Endothelial cell (in vitro differentiated cells): ENCODE measurements around the gene AMDHD2. TPM values are rescaled to one million over a fixed set of nuclear protein-coding genes. Genes with fewer than 3 reads are reported as not detected.
A peak's percentile ranks its signal among the peaks of the same experiment; 100 is the strongest.

Experiments used
- DNase-seq: peaks from one replicate; pipeline ENCODE4 v3.0.0; 2021; ENCODE audit warnings: low spot score
- H3K27ac Mint-ChIP-seq: one replicate; pipeline ENCODE4 v1.8.0; 2021; ENCODE audit warnings: mixed read lengths, inconsistent platforms; ENCODE audit not compliant: unreplicated experiment
- H3K27me3 Mint-ChIP-seq: one replicate; pipeline ENCODE4 v1.8.0; 2021; ENCODE audit warnings: mild to moderate bottlenecking, moderate library complexity, mixed read lengths, inconsistent platforms; ENCODE audit not compliant: unreplicated experiment
- H3K36me3 Mint-ChIP-seq: one replicate; pipeline ENCODE4 v1.8.0; 2021; ENCODE audit warnings: mild to moderate bottlenecking, low read depth, mixed read lengths, inconsistent platforms; ENCODE audit not compliant: unreplicated experiment
- H3K4me1 Mint-ChIP-seq: one replicate; pipeline ENCODE4 v1.8.0; 2021; ENCODE audit warnings: mild to moderate bottlenecking, mixed read lengths, inconsistent platforms; ENCODE audit not compliant: unreplicated experiment
- H3K4me3 Mint-ChIP-seq: one replicate; pipeline ENCODE4 v1.8.0; 2021; ENCODE audit warnings: mild to moderate bottlenecking, mixed read lengths, inconsistent platforms; ENCODE audit not compliant: unreplicated experiment
- H3K9me3 Mint-ChIP-seq: one replicate; pipeline ENCODE4 v1.8.0; 2021; ENCODE audit warnings: mixed read lengths, inconsistent platforms; ENCODE audit not compliant: unreplicated experiment
- CTCF ChIP-seq: fragments of 200-600 bp; sonication (generic); IDR thresholded peaks from one replicate; pipeline ENCODE4 v1.5.0; 2021; ENCODE audit warnings: antibody characterized with exemption; ENCODE audit not compliant: unreplicated experiment
- total RNA-seq: library from RNA; stranded (reverse); fragmentation: NEBNext Ultra II Directional; extraction: Animal tissue kit (Norgen Biotek cat#: 25700); gene quantifications from one replicate; pipeline ENCODE4 v1.2.1, GENCODE V29; 2021; ENCODE audit not compliant: unreplicated experiment

Gene AMDHD2
- total RNA-seq, 1 donor from 2014 or later = 53.3 TPM

DNA sequence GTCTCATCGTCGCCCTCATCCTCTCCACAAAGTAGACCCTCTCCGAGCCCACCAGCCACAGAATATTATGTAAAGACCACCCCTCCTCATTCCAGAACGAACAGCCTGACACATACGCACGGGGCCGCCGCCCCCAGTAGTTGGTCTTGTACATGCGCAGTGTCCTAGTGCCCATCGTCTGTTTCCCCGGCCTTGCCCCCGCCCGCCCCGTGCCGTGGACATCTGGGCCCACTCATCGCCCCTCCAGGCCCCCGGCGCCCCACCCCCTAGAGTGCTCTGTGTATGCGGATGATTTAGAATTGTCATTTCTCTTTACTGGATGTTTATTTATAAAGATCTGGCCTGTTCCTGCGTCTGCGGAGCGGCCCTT is 475 bp upstream of the AMDHD2 start:
- DNase-seq = no peak
- H3K27ac Mint-ChIP-seq = peak overlapping the region; percentile 92
- H3K27me3 Mint-ChIP-seq = peaks cover 34% of the 10 kb centered on the region

DNA sequence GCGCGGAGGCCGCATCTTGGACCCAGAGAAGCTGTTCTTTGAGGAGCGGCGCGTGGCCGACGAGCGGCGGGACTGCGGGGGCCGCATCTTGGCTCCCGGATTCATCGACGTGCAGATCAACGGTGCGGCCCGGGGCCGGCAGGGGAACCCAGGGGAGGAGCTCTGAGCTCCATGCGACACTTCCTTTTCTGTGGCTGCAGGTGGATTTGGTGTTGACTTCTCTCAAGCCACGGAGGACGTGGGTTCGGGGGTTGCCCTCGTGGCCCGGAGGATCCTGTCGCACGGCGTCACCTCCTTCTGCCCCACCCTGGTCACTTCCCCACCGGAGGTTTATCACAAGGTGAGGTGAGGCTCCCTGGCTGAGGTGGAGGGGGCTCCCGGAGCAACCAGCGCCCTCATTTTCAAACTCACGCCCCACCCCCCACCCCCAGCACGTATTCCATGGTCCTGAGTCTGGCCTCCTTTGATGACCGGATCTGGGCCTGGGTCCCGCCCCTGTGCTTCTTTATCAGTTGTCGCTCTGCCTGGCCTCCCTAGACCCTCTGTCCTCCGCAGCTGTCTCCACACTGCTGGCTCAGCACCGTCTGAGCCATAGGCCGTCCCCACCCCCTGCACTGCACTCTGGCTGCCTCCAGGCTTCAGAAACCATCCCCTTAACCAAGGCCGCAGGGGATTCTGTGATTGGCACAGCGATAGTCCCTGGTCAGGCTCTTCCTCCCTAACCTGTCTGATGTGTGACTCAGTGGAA is 787 bp downstream of the AMDHD2 start:
- H3K9me3 Mint-ChIP-seq = no peaks in the 10 kb centered on the region
- no peak for TF ChIP-seq CTCF
- H3K27me3 Mint-ChIP-seq = peaks cover 23% of the 10 kb centered on the region
- peak overlapping the region; percentile 89 for H3K4me3 Mint-ChIP-seq
- no peak for DNase-seq
- H3K36me3 Mint-ChIP-seq = peaks cover 26% of the 10 kb centered on the region
- H3K4me1 Mint-ChIP-seq = peaks cover 29% of the 10 kb centered on the region
- H3K27ac Mint-ChIP-seq = no peak overlapping the region

More for the DNA sequence above, 475 bp upstream of the AMDHD2 start:
- Mint-ChIP-seq H3K4me1 (peaks cover 42% of the 10 kb centered on the region), H3K9me3 (no peaks in the 10 kb centered on the region), H3K36me3 (peaks cover 26% of the 10 kb centered on the region), H3K4me3 (peak overlapping the region; percentile 86)
- no peak for TF ChIP-seq CTCF

GRCh38 chr16:2523801-2524231 is 3.6 kb downstream of the AMDHD2 start:
- H3K27me3 Mint-ChIP-seq = peaks cover 12% of the 10 kb centered on the region
- no peaks in the 10 kb centered on the region for H3K9me3 Mint-ChIP-seq
- H3K27ac Mint-ChIP-seq = no peak overlapping the region
- H3K36me3 Mint-ChIP-seq = peaks cover 15% of the 10 kb centered on the region
- TF ChIP-seq CTCF = no peak
- H3K4me1 Mint-ChIP-seq = peaks cover 12% of the 10 kb centered on the region
- H3K4me3 Mint-ChIP-seq = no peak overlapping the region
- DNase-seq = no peak

GRCh38 chr16:2524339-2524938 is 4.3 kb downstream of the AMDHD2 start:
- Mint-ChIP-seq H3K9me3 (no peaks in the 10 kb centered on the region), H3K36me3 (peaks cover 15% of the 10 kb centered on the region), H3K4me3 (peak overlapping the region; percentile 71), H3K27me3 (peaks cover 8% of the 10 kb centered on the region), H3K27ac (no peak overlapping the region), H3K4me1 (peaks cover 10% of the 10 kb centered on the region)
- TF ChIP-seq CTCF = no peak
- DNase-seq = no peak

GRCh38 chr16:2526135-2526534 is 6.0 kb downstream of the AMDHD2 start:
- no peak for DNase-seq
- Mint-ChIP-seq H3K4me3 (no peak overlapping the region), H3K27ac (no peak overlapping the region), H3K36me3 (peaks cover 9% of the 10 kb centered on the region), H3K27me3 (peaks cover 6% of the 10 kb centered on the region), H3K9me3 (no peaks in the 10 kb centered on the region), H3K4me1 (peaks cover 3% of the 10 kb centered on the region)
- TF ChIP-seq CTCF = no peak
